ENCODE results near the gene MPHOSPH6. TPM values are rescaled to one million over a fixed set of nuclear protein-coding genes. Genes with fewer than 3 reads are reported as not detected.

MPHOSPH6 gene
- total and polyA plus RNA-seq, 2 donors (not counting 3 experiments of a cell fraction or from before 2014, with no cell fraction given): 10.9 to 32.0 TPM

DNA sequence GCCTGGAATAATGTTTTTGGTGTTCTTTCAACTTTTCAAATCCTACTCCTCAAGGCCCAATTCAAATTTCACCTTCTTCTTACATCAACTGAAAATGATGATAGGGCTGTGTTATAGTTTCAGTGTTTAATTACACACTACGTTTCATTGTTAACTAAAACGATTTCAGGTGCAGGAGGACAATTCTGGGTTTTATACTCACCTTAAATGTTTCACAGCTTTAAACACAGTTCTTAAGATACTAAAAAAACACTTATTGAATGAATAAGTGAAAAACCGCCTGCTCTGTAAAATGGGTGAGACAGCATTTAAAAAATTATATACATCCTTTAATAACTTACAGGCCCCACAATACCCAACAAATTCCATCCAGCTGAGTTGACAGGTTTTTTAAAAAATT, 6.2 kb upstream of the MPHOSPH6 start:
- H3K4me1 ChIP-seq (ENCODE audit: control insufficient read depth, extremely low read depth, insufficient read depth, low read length): no peaks in the 10 kb centered on the region
- no peak overlapping the region for H3K4me2 ChIP-seq (ENCODE audit: insufficient read depth, low read length)
- no peaks in the 10 kb centered on the region for H3K9me1 ChIP-seq (replicated peaks; ENCODE audit: control insufficient read depth, extremely low read depth, insufficient read depth, low read length)
- no peak for TF ChIP-seq EZH2 (IDR thresholded peaks at IDR 0.05; ENCODE audit: borderline replicate concordance, low read depth, low read length, severe bottlenecking)
- no peak for TF ChIP-seq GATA2 (IDR thresholded peaks at IDR 0.05; ENCODE audit: insufficient read depth, insufficient read length, low read depth, low read length)
- TF ChIP-seq POLR2A (IDR thresholded peaks at IDR 0.05; ENCODE audit: low read depth, low read length): no peak
- no peak for TF ChIP-seq MYC (IDR thresholded peaks at IDR 0.05; ENCODE audit: low read depth, low read length)
- TF ChIP-seq, protein P1, sequence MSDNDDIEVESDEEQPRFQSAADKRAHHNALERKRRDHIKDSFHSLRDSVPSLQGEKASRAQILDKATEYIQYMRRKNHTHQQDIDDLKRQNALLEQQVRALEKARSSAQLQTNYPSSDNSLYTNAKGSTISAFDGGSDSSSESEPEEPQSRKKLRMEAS (IDR thresholded peaks at IDR 0.05; ENCODE audit: insufficient read depth, insufficient read length): no peak
- no peak for TF ChIP-seq JUN (IDR thresholded peaks at IDR 0.05; ENCODE audit: borderline replicate concordance, insufficient read depth, insufficient read length, low read depth)
- TF ChIP-seq POLR2AphosphoS5 (IDR thresholded peaks at IDR 0.05; ENCODE audit: insufficient read depth, low read depth, low read length): no peak
- intact Hi-C loops (cut with micrococcal nuclease): no loop called here
- H4K20me1 ChIP-seq (replicated peaks; ENCODE audit: control insufficient read depth, extremely low read depth, insufficient read depth, low read length): no peaks in the 10 kb centered on the region
- H3K9ac ChIP-seq (replicated peaks; ENCODE audit: extremely low read depth, insufficient read depth, low read length): no peak overlapping the region
- no peaks in the 10 kb centered on the region for H3K9me3 ChIP-seq (replicated peaks; ENCODE audit: control insufficient read depth, insufficient read depth, low read length)
- CTCF ChIA-PET: interaction anchor here (1.3 kb wide), 1 partner anchor 54 kb away, joined by 4 read pairs; no protein-coding TSS in a partner anchor
- peaks cover 15 to 21% of the 10 kb centered on the region in 2 experiments for H3K27me3 ChIP-seq (ENCODE audit: control insufficient read depth in 2 of 2, insufficient read depth in 2 of 2, low read length in 2 of 2)
- H3K4me3 ChIP-seq (replicated peaks in 1 of 3; ENCODE audit: insufficient read depth in 1 of 3, low read depth in 1 of 3, low read length in 3 of 3): no peak overlapping the region
- POLR2A ChIA-PET: no interaction called here
- FAIRE-seq (no peak), DNase-seq (ENCODE audit: low read depth, low spot score) (no peak)
- no peaks in the 10 kb centered on the region for H3K79me2 ChIP-seq (ENCODE audit: control insufficient read depth, insufficient read depth, low read length)
- H3K36me3 ChIP-seq (ENCODE audit: control insufficient read depth in 2 of 2, extremely low read depth in 1 of 2, insufficient read depth in 2 of 2, low read length in 2 of 2): no peaks in the 10 kb centered on the region
- no TSS peak for BruUV-seq (replicated peaks)
- dilution Hi-C loops (cut with MboI; ENCODE audit: extremely low pct_ligation_motif_present, low sequenced_read_pairs): no loop called here
- H3K27ac ChIP-seq (ENCODE audit: insufficient read depth, low read depth, low read length): no peak overlapping the region
- H2AFZ ChIP-seq (ENCODE audit: low read depth, low read length): no peak overlapping the region

DNA sequence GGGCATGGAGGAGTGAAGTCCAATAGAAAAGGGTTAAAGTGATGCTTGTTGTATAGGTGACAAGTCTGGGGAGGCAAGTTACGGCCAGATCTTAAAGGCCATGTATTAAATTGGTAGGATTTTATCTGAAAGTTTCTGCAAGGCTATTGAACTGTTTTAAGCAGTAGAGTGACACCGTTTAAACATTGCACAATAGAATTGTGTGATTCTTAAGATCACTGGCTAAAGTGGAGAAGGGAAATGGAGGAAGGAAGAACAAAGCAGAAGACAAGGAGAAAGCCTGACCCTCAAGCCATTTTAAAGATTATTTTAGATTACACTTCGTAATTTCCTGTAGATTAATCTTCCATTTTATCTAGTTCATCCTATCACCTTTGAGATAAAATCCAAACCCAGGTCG, 5.6 kb upstream of the MPHOSPH6 start:
- Histone ChIP-seq H2AFZ (ENCODE audit: low read depth, low read length) (no peak overlapping the region), H3K36me3 (ENCODE audit: control insufficient read depth in 2 of 2, extremely low read depth in 1 of 2, insufficient read depth in 2 of 2, low read length in 2 of 2) (no peaks in the 10 kb centered on the region), H3K9me3 (replicated peaks; ENCODE audit: control insufficient read depth, insufficient read depth, low read length) (no peaks in the 10 kb centered on the region), H4K20me1 (replicated peaks; ENCODE audit: control insufficient read depth, extremely low read depth, insufficient read depth, low read length) (no peaks in the 10 kb centered on the region), H3K79me2 (ENCODE audit: control insufficient read depth, insufficient read depth, low read length) (no peaks in the 10 kb centered on the region), H3K4me3 (replicated peaks in 1 of 3; ENCODE audit: insufficient read depth in 1 of 3, low read depth in 1 of 3, low read length in 3 of 3) (no peak overlapping the region), H3K27ac (ENCODE audit: insufficient read depth, low read depth, low read length) (no peak overlapping the region), H3K9me1 (replicated peaks; ENCODE audit: control insufficient read depth, extremely low read depth, insufficient read depth, low read length) (no peaks in the 10 kb centered on the region), H3K4me2 (ENCODE audit: insufficient read depth, low read length) (no peak overlapping the region), H3K27me3 (ENCODE audit: control insufficient read depth in 2 of 2, insufficient read depth in 2 of 2, low read length in 2 of 2) (peaks cover 17 to 21% of the 10 kb centered on the region in 2 experiments), H3K9ac (replicated peaks; ENCODE audit: extremely low read depth, insufficient read depth, low read length) (no peak overlapping the region), H3K4me1 (ENCODE audit: control insufficient read depth, extremely low read depth, insufficient read depth, low read length) (no peaks in the 10 kb centered on the region)
- POLR2A ChIA-PET: no interaction called here
- TF ChIP-seq POLR2A (IDR thresholded peaks at IDR 0.05; ENCODE audit: low read depth, low read length): no peak
- TF ChIP-seq, protein P2, sequence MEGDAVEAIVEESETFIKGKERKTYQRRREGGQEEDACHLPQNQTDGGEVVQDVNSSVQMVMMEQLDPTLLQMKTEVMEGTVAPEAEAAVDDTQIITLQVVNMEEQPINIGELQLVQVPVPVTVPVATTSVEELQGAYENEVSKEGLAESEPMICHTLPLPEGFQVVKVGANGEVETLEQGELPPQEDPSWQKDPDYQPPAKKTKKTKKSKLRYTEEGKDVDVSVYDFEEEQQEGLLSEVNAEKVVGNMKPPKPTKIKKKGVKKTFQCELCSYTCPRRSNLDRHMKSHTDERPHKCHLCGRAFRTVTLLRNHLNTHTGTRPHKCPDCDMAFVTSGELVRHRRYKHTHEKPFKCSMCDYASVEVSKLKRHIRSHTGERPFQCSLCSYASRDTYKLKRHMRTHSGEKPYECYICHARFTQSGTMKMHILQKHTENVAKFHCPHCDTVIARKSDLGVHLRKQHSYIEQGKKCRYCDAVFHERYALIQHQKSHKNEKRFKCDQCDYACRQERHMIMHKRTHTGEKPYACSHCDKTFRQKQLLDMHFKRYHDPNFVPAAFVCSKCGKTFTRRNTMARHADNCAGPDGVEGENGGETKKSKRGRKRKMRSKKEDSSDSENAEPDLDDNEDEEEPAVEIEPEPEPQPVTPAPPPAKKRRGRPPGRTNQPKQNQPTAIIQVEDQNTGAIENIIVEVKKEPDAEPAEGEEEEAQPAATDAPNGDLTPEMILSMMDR (IDR thresholded peaks at IDR 0.05; ENCODE audit: extremely low read depth in 1 of 2, insufficient read depth in 1 of 2, low read depth in 1 of 2, low read length in 2 of 2): no peak
- TF ChIP-seq FOS (IDR thresholded peaks at IDR 0.05; ENCODE audit: borderline replicate concordance, insufficient read depth, low read length): no peak
- TF ChIP-seq MYC (IDR thresholded peaks at IDR 0.05; ENCODE audit: low read depth, low read length): no peak
- no peak for TF ChIP-seq EZH2 (IDR thresholded peaks at IDR 0.05; ENCODE audit: borderline replicate concordance, low read depth, low read length, severe bottlenecking)
- no peak for TF ChIP-seq POLR2AphosphoS5 (IDR thresholded peaks at IDR 0.05; ENCODE audit: insufficient read depth, low read depth, low read length)
- TF ChIP-seq, protein P1 (IDR thresholded peaks at IDR 0.05; ENCODE audit: insufficient read depth, insufficient read length): no peak
- no peak for TF ChIP-seq GATA2 (IDR thresholded peaks at IDR 0.05; ENCODE audit: insufficient read depth, insufficient read length, low read depth, low read length)
- TF ChIP-seq JUN (IDR thresholded peaks at IDR 0.05; ENCODE audit: borderline replicate concordance, insufficient read depth, insufficient read length, low read depth): no peak
- DNase-seq (ENCODE audit: low read depth, low spot score) (no peak), FAIRE-seq (no peak)
- no TSS peak for BruUV-seq (replicated peaks)
- CTCF ChIA-PET: no interaction called here
- dilution Hi-C loops (cut with MboI; ENCODE audit: extremely low pct_ligation_motif_present, low sequenced_read_pairs) (no loop called here), intact Hi-C loops (cut with micrococcal nuclease) (no loop called here)

All from endothelial cell of umbilical vein (primary cell).